ENCODE results near the gene NR4A2.

GRCh38 chr2:156300337-156300736, 32.2 kb downstream of the NR4A2 start:
- no peak for TF ChIP-seq CTCF (IDR thresholded peaks at IDR 0.05)
- TF ChIP-seq POLR2A (IDR thresholded peaks at IDR 0.05), result no peak

All from esophagus squamous epithelium (tissue), 4 donors.